Fibroblast of skin of right biceps (primary cell): Measurements from ENCODE around the gene FLCN.
"Not testable (repeated sequence)": the region's sequence is repeated elsewhere in the genome, so short reads cannot be mapped to it uniquely, and the experiment has no call there.

Experiments
- DNase-seq: peaks from one replicate; pipeline ENCODE4 v3.0.0-alpha.2; 2013

FLCN gene, protein sequence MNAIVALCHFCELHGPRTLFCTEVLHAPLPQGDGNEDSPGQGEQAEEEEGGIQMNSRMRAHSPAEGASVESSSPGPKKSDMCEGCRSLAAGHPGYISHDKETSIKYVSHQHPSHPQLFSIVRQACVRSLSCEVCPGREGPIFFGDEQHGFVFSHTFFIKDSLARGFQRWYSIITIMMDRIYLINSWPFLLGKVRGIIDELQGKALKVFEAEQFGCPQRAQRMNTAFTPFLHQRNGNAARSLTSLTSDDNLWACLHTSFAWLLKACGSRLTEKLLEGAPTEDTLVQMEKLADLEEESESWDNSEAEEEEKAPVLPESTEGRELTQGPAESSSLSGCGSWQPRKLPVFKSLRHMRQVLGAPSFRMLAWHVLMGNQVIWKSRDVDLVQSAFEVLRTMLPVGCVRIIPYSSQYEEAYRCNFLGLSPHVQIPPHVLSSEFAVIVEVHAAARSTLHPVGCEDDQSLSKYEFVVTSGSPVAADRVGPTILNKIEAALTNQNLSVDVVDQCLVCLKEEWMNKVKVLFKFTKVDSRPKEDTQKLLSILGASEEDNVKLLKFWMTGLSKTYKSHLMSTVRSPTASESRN

DNA sequence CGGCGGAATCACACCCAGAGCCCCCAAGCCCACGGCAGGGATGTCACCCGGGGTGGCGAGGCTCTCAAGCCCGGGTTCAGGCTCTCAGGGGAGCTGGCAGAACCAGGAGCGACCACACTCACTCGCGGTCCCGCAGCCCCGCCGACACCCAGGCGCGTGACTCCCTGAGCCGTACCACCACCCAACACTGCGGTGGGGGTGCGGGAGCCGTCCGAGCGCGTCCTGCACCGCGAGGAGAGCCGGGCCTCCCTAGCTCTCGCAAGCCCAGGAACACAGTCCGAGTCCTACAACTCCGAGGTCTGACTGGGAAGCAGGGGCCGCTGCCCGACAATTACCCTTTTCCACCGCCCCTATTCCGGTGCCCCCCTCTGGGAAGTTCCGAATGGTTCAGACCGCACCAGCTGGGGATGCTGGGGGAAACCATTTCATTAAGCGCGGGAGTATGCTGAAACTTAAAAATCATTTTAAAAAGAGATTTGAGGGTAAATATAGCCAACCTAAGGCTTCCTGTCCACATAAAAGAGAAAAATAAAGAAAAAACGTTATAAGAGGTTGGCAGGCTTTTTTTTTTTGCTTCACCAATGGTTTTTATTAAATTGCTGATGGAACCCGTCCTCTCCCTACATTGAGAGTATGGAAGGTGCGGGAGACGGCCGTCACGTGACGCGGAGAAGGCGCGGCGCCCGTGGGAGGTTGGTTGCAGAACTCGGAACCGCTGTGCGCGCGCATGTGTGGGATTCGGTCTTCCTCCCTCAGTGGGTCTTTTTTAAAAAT lies at the start of gene FLCN:
FLCN (minus strand) TSS at position 143 of the 774 bp plus-strand sequence. CDS start 9,031 bp downstream, outside the sequence.
- DNase-seq = peak; percentile 89

DNA sequence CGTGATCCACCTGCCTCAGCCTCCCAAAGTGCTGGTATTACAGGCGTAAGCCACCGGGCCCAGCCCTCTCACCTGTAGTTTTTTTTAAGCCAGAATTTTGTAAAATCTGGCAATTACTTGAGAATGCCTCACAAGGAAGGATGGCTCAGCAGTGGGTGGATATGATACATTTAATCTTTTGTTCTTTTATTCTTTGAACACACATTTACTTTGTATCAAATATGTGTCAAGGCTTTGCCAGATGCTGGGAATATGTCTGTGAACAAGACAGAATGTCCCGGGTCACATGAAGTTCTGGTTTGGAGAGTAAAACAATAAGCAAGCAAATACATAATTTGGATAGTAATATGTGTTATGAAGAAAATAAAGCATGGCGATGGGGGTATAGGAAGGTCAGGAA lies 49.0 kb upstream of the FLCN start:
- no peak for DNase-seq

DNA sequence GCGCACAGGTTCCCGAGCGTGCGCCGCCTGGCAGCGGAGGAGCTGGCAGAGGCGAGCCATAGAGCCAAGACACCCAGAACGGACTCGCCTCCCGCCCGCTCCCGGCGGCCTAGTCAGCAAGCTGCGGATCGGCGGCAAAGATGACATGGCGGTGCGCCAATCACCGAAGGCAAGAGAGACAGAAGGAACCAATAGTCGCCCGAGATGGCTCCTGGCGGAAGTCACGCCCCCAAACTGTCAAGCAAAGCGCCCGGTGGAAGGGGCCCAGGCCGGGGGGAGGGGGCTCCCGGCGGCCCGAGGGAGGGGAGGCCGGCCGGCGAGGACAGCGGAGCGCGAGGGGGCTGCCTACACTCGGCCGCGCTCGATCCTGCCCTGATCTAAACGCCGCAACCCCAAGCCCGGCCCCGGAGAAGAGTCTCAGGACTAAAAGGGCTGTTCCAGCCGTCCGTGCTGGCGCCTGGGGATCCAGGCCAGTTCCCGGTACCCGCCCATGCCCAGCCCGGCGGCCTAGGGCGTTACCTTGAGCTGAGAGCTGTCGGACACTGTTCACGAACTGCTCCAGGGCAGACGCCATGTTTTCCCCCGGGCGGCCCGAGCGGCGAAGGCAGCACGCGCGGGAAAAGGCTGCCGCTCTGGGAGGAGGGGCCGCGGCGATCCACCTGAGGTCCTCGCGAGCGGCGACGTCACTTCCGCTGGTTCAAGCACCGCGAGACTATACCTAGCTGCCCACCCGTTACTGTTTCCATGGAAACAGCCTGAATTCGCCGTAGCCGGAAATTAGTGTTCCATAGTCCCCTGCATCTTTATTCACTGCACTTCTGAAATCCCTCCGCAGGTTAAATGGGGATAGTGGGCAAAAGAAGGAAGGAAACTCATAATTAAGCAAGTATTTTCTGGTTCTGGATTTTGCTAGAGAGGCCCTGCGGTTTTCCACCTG lies 43.9 kb upstream of the FLCN start, which contains the start of gene COPS3:
COPS3 (minus strand) TSS at position 634 of the 937 bp plus-strand sequence; CDS start at position 574, 60 bp downstream.
- peak; percentile 98 for DNase-seq

DNA sequence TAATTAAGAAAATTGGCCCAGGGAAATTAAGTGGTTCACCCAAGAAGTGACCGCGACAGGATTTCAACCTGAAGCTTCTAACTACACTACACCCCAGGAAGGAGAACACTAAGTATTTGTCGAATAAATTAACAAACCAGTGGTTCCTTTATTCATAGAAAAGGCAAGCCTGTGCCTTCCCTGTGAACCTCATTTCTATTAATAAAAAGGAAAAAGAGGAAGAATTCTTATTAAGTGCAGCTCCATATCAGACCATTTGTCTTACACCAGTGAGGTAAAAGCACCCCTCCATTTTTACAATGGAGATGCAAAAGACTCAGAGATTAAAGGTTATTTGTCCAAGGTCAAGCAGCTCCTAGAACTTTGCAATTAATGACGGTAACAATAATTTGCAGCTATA lies 42.3 kb upstream of the FLCN start:
- DNase-seq = no peak

DNA sequence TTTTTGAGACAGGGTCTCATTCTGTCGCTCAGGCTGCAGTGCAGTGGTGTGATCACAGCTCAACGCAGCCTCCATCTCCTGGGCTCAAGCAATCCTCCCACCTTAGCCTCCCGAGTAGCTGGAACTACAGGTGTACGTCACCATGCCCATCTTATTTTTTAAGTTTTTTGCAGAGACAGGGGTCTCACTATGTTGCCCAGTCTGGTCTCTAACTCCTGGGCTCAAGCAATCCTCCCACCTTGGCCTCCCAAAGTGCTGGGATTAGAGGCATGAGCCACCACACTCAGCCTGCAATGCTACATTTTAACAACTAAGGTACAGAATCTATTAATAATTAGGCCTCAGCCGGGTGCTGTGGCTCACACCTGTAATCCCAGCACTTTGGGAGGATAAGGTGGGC lies 40.5 kb upstream of the FLCN start:
- not testable (repeated sequence) for DNase-seq

DNA sequence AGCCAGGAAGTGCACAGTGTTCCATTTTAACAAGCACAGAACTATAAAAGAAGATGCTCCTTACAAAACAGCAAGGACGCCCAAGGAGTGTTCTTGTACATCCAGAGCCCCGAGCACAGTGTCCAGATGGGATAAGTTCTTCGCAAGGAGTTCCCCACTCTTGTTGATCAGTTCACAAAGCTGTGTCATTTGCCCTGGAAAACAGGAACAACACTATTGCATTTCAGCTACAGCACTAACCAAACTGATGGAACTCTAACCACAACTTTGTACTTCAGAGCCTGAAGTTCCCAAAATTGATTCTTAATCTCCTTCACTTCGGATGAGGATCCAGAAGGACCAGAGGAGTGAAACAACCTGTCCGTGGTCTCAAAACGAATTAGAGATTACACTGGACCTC lies 39.0 kb upstream of the FLCN start:
- no peak for DNase-seq

DNA sequence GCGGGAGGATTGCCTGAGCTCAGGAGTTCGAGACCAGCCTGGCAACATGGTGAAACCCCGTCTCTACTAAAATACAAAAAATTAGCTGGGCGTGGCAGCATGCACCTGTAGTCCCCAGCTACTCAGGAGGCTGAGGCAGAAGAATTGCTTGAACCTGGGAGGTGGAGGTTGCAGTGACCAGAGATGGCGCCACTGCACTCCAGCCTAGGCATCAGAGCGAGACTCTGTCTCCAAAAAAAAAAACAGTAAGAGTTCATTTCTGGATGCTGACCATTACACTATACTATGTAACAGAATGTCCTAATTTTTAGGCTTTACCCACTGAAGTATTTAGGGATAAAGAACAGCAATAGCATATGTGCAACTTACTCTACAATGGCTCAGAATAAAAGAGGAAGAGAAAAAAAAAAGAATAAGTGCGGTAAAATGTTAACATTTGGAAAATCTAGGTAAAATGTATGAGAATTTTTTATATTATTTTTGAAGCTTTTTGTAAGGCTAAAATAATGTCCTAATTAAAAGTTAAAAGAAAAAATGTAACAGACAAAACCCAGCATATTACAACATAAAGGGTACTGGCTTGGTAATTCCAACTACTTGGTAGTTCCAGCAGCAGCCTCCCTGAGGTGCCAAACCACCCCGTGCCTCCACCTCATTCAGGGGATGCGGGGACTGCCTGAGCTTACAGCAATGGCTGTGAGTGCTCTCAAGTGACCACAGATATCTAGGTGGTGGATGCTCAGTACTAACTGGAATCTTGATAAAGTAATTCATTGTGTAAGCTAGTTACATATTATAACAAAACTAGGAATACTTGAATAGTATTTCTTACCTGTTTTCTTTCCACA lies 33.2 kb upstream of the FLCN start:
- DNase-seq = no peak

DNA sequence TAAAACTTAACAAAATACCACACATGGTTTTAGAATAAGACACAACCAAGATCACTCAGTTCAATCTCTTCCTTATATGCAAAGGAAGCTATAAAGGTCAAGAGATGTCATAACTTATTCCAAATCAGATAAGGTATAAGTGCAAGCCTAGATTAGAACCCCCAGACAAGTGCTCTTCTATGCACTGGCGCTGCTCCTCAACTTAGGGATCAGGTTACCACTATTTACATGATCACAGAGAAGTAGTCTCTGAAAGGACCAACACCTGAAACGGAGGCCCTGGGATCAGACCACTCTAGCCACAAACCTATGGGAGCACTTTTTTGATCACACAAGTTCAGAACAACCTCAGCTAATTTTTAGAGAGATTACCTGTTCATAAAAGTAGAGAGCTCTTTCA lies 27.5 kb upstream of the FLCN start:
- no peak for DNase-seq

DNA sequence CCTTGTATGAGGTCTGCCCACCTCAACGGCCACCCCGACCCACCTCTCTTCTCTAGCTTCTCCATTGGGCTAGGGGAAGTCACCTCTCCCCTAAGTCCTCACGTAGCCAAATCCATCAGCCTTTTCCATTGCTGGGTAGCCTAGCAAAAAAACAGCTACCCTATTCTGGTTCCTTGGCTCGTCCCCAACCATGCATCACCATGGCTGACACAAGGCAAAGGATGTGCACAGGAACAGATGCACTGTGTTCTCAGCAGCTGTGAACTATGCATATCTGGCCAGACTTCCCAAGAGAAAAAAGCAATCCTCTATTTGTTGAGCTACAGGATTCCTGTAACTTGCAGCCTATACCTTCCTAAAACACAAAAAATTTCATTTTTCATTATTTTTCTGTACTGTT lies 22.0 kb upstream of the FLCN start:
- DNase-seq = no peak

DNA sequence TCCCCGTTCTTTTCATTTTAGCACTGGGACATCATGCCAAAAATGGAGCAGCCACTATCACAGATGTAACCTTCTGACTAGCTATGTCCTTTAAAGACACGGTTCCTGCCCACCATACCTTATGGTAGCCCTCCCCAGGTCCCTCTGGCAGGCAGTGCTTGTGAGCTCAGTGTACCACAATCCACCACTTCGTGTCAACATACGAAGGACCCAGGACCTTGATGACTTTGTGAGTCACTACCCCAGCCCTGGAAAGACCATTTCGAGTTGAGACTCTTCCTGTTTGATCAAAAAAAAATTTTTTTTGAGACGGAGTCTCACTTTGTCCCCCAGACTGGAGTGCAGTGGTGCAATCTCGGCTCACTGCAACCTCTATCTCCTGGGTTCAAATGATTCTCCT lies 21.0 kb upstream of the FLCN start:
- DNase-seq = no peak

DNA sequence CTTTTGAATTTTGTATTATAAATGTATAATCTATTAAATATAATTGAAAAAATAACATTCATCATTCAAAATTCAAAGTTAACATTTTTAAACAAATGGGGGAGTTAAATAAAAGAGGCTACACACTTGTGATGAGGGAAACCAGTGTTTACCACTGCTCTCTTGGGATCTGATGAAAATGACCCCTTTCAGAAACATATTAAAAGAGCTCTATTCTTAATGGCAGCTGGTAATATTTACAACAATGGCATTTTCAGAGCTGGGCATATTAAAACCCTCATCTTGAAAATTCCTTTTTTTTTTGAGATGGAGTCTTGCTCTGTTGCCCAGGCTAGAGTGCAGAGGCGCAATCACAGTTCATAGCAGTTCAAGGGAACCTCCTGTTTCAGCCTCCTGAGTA lies 19.3 kb upstream of the FLCN start:
- DNase-seq = no peak

DNA sequence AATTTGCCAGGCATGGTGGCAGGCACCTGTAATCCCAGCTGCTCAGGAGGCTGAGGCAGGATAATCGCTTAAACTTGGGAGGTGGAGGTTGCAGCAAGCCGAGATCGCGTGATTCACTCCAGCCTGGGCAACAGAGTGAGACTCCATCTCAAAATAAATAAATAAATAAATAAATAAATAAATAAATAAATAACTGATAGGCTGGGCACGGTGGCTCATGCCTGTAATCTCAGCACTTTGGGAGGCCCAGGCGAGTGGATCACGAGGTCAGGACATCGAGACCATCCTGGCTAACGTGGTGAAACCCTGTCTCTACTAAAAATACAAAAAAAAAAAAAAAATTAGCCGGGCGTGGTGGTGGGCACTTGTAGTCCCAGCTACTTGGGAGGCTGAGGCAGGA lies 18.7 kb upstream of the FLCN start:
- not testable (repeated sequence) for DNase-seq

DNA sequence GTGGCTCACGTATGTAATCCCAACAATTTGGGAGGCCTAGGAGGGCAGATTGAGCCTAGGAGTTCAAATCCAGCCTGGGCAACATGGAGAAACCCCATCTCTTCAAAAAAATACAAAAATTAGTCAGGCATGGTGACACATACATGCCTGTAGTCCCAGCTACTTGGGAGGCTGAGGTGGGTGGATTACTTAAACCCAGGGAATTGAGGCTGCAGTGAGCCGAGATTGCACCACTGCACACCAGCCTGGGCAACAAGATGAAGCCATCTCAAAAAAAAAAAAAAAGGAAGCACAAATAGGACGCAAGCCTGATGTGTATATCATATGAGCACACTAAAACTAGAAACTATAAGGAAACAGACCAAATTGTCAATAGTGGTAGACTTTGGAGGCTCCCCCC lies 17.1 kb upstream of the FLCN start:
- no peak for DNase-seq

DNA sequence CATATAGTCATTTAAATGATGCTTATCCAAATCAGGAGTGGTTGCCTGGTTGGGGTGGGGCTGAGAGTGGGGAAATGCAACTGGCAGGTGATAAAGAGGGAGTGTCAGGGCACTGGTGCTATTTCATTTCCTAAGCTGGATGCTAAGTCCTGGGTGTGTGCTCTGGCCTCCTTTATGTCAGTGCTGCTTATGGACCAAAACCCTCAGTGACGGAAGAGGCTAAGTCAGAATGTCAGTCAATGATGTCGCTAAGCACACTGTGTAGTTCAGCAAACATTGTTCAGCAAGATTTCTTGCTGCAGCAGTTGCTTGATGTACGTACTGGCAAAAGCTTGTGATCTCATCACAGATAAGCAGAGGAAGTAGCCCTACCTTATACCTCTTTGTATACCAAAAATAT lies 16.4 kb upstream of the FLCN start:
- no peak for DNase-seq

DNA sequence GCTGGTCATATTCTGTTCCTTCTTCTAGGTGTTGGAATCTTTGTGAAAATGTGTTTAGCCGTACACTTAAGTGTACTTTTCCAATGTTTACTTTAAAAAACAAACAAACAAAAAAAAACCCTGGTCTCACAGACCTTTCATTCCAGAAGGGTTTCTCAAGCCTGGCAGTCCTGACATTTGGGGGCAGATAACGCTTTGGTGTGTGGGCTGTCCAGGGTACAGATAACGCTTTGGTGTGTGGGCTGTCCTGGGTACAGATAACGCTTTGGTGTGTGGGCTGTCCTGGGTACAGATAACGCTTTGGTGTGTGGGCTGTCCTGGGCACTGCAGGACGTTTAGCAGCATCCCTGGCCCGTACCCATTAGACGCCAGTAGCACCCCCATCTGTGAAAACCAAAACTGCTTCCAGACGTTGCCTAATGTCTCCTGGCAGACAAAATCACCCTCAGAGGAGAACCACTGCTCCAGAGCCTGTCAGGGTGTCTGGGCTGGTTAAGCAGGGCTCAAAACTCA lies 15.2 kb upstream of the FLCN start:
- DNase-seq = no peak

DNA sequence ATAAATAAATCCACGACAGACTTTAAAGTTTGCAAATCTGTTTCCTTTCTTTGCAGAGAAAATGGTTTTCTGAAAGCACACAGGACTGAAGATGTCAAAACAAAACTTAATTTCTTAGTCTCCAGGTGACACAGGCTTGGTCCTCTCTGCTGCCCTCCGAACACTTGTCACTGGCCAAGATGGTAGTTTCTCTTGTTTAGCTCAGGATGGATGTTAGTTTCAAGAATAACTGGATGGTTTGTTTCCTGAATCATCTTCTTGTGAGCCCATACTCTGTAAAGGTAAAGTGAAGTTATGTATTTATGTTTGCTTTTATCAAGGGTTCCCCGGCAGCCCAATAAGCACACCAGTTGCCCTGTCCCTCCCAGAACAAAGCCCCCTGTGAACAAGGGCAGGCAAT lies 9.9 kb upstream of the FLCN start:
- DNase-seq = no peak

DNA sequence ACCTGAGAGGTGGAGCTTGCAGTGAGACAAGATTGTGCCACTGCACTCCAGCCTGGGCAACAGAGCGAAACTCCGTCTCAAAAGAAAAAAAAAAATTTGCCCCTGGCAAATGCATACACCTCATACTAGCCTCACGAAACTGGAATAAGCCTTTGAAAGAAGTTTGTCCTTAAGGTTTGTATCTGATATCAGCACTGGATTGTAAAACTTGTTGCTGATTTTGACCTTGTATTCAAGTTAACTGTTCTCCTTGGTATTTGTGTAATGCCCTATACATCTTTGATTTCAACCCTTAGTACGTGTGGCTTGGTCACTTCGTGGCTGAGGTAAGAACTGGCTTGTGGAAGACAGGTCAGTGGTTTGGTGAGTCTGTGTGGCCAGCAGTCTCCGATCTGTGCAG lies 6.2 kb upstream of the FLCN start:
- DNase-seq = no peak

DNA sequence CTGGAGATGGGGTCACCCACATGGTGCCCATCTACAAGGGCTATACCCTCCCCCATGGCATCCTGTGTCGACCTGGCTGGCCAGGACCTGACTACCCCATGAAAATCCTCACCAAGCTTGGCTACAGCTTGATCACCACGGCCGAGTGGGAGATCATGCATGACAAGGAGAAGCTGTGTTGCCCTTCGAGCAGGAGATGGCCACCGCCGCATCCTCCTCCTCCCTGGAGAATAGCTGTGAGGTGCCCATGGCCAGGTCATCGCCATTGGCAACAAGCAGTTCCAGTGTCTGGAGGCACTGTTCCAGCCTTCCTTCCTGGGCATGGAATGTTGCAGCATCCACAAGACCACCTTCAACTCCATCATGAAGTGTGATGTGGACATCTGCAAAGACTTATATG lies 5.3 kb upstream of the FLCN start:
- DNase-seq = no peak

DNA sequence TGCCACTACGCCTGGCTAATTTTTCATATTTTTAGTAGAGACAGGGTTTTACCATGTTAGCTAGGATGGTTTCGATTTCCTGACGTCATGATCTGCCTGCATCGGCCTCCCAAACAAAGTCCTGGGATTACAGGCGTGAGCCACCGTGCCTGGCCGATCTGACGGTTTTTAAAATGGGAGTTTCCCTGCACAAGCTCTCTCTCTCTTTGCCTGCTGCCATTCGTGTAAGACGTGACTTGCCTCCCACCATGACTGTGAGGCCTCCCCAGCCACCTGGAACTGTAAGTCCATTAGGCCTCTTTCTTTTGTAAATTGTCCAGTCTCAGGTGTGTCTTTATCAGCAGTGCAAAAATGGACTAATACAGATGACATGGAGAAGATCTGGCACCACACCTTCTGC lies 4.7 kb upstream of the FLCN start:
- DNase-seq = no peak

DNA sequence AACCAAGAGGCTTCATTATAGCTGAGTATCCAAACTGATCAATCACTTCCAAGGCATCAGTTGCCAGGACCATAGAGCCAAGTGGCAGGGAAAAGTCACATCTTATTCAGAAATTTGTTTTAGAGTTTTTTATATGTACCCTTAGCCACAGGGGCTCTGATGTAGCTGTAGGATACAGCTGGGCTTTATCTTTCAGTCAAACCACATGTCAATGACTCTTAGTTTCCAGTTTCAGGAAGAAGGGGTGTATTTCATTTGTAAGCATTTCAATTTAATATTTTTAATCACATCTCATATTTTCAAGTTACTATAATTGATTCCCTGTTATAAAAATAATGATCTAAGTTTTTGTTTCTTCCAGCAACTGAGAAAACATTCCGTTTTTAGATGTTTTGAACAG lies 2.9 kb upstream of the FLCN start:
- DNase-seq = no peak

DNA sequence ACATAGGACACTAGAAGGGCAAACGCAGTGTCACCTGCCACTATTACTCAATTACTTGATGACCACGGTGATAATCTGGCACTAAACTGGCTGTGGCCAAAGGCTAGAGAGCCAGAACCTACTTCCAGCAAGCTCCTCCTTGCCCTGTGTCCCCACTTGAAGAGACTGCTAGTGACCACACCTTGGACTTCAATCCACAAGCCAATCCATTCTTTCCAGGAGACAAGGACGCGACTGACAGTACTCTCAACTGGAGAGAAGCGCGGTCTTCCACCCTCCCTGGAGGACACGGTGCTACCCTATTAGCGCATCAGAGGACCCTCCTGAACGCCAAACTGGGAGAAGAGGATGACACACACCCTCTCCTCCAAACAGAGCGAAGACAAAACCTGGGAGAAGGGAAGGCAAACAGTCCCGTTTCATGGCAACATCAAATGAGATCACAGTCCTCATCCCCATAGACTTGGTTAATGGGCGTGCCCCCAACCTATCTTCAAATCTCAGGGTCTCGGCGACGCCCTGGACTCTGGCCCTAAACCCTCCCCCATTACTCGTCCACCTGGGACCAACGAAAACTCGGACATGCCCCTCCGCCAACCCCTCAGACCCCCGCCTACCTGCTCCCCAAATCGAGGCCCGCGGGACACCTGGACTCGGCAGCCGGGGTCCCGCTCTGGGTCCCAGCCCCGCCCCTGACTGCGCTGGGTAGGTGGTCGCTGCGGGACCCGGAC lies 508 bp downstream of the FLCN start:
- DNase-seq = peak; percentile 37
